ENCODE measurements around the gene SIPA1. TPM values are rescaled to one million over a fixed set of nuclear protein-coding genes. Genes with fewer than 3 reads are reported as not detected.

The SIPA1 gene
- total RNA-seq, 4 donors from 2014 or later: 14.9 to 21.6 (median 19.0) TPM

DNA sequence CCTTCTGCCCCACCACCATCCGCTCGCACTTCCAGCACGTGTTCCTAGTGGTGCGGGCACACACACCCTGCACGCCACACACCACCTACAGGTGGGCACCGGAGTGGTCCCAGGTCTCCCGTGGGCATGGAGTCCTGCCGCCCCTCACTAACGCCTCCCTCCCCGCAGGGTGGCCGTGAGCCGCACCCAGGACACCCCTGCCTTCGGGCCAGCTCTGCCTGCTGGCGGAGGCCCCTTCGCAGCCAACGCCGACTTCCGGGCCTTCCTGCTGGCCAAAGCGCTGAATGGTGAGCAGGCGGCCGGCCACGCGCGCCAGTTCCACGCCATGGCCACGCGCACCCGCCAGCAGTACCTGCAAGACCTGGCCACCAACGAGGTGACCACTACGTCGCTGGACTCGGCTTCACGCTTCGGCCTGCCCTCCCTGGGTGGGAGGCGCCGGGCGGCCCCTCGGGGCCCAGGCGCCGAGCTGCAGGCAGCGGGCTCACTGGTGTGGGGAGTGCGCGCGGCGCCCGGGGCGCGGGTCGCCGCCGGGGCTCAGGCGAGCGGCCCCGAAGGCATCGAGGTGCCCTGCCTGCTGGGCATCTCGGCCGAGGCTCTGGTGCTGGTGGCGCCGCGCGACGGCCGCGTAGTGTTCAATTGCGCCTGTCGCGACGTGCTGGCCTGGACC, 8.5 kb downstream of the SIPA1 start:
- Histone ChIP-seq H3K27ac (no peak overlapping the region), H3K4me1 (peaks cover 38% of the 10 kb centered on the region), H3K36me3 (peaks cover 21% of the 10 kb centered on the region), H3K9me3 (no peaks in the 10 kb centered on the region), H3K27me3 (no peaks in the 10 kb centered on the region), H3K4me3 (peak overlapping the region; percentile 57)
- DNase-seq (ENCODE audit: low spot score in 2 of 2): no peak
- WGBS: 89% methylated on average over 36 of the region's 68 CpGs
- no peak for TF ChIP-seq POLR2A (IDR thresholded peaks at IDR 0.05)
- TF ChIP-seq CTCF (IDR thresholded peaks at IDR 0.05): no peak
- TF ChIP-seq POLR2AphosphoS5 (IDR thresholded peaks at IDR 0.05): no peak
- TF ChIP-seq EP300 (IDR thresholded peaks at IDR 0.05): no peak

GRCh38 chr11:65646958-65647701, 9.2 kb downstream of the SIPA1 start:
- Histone ChIP-seq H3K4me3 (peak overlapping the region; percentile 57), H3K27me3 (no peaks in the 10 kb centered on the region), H3K27ac (peak overlapping the region; percentile 60), H3K4me1 (peaks cover 45% of the 10 kb centered on the region), H3K36me3 (peaks cover 21% of the 10 kb centered on the region), H3K9me3 (no peaks in the 10 kb centered on the region)
- no peak for DNase-seq (ENCODE audit: low spot score in 2 of 2)
- WGBS: 36% methylated on average over 19 of the region's 87 CpGs
- TF ChIP-seq CTCF (IDR thresholded peaks at IDR 0.05): no peak
- TF ChIP-seq POLR2A (IDR thresholded peaks at IDR 0.05): no peak
- no peak for TF ChIP-seq POLR2AphosphoS5 (IDR thresholded peaks at IDR 0.05)
- no peak for TF ChIP-seq EP300 (IDR thresholded peaks at IDR 0.05)

DNA sequence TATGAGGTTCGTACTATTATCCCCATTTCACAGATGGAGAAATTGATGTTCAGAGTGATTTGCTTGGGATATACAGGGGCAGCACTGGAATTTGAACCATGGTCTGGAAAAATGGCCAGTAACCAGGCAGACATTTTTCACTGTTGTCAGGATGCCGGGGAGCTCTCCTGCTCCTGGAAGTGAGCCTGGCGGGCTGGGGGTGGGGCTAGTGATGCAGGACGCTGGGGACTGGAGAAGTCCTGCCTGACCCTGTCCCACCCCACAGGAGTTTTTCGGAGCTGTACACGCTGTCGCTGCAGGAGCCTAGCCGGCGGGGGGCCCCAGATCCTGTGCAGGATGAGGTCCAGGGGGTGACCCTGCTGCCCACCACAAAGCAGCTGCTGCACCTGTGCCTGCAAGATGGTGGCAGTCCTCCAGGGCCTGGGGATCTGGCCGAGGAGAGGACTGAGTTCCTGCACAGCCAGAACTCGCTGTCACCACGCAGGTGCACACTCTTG, 11.1 kb downstream of the SIPA1 start:
- H3K27ac ChIP-seq: no peak overlapping the region
- WGBS: 43% methylated on average over 7 of the region's 12 CpGs
- H3K9me3 ChIP-seq: no peaks in the 10 kb centered on the region
- H3K27me3 ChIP-seq: no peaks in the 10 kb centered on the region
- peaks cover 60% of the 10 kb centered on the region for H3K4me1 ChIP-seq
- peaks cover 22% of the 10 kb centered on the region for H3K36me3 ChIP-seq
- TF ChIP-seq POLR2A (IDR thresholded peaks at IDR 0.05) (no peak), POLR2AphosphoS5 (IDR thresholded peaks at IDR 0.05) (no peak), EP300 (IDR thresholded peaks at IDR 0.05) (no peak), CTCF (IDR thresholded peaks at IDR 0.05) (no peak)
- H3K4me3 ChIP-seq: no peak overlapping the region
- DNase-seq (ENCODE audit: low spot score in 2 of 2): no peak

- DNase-seq (ENCODE audit: low spot score in 2 of 2): no peak
- no peaks in the 10 kb centered on the region for H3K9me3 ChIP-seq
- TF ChIP-seq POLR2A (IDR thresholded peaks at IDR 0.05) (no peak), POLR2AphosphoS5 (IDR thresholded peaks at IDR 0.05) (no peak), CTCF (IDR thresholded peaks at IDR 0.05) (no peak), EP300 (IDR thresholded peaks at IDR 0.05) (no peak)
- H3K4me1 ChIP-seq: peaks cover 56% of the 10 kb centered on the region
- H3K36me3 ChIP-seq: peaks cover 31% of the 10 kb centered on the region
- 76% methylated on average over 5 of the region's 16 CpGs for WGBS
- no peaks in the 10 kb centered on the region for H3K27me3 ChIP-seq
- peak overlapping the region; percentile 94 for H3K27ac ChIP-seq
- H3K4me3 ChIP-seq: peak overlapping the region; percentile 12
Measured at GRCh38 chr11:65649656-65650546, 12.0 kb downstream of the SIPA1 start.

Measured in suprapubic skin (tissue), 4 donors.